HL-60/S4 (cell line): Measurements from ENCODE around the gene SP3.

Experiments
- in situ Hi-C: fragments of 300-500 bp; cut with MboI; formaldehyde crosslinking; loops from 2 replicates; pipeline ENCODE4 v1.14.3; 2022; ENCODE audit warnings: low sequenced_read_pairs

SP3 gene

DNA sequence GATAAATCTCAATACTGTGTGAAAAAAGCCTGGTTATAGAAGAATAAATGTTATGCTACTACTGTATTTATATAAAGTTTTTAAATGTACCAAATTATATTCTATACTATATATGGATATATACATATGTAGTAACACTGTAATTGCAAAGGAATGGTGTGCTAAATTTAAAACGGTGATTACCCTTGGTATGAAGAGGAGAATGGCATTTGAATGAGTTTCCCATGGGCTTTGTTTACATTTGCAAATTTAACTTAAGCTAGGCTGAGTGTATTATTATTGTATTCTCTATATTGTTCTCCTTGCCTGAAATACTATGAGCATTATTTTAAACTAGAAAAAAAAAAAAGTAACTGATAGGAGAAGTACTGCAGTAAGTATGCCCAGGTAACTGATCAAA, 4.7 kb upstream of the SP3 start:
- in situ Hi-C loops: no loop called here

GRCh38 chr2:173968551-173968950, 3.4 kb upstream of the SP3 start:
- in situ Hi-C loops: no loop called here

DNA sequence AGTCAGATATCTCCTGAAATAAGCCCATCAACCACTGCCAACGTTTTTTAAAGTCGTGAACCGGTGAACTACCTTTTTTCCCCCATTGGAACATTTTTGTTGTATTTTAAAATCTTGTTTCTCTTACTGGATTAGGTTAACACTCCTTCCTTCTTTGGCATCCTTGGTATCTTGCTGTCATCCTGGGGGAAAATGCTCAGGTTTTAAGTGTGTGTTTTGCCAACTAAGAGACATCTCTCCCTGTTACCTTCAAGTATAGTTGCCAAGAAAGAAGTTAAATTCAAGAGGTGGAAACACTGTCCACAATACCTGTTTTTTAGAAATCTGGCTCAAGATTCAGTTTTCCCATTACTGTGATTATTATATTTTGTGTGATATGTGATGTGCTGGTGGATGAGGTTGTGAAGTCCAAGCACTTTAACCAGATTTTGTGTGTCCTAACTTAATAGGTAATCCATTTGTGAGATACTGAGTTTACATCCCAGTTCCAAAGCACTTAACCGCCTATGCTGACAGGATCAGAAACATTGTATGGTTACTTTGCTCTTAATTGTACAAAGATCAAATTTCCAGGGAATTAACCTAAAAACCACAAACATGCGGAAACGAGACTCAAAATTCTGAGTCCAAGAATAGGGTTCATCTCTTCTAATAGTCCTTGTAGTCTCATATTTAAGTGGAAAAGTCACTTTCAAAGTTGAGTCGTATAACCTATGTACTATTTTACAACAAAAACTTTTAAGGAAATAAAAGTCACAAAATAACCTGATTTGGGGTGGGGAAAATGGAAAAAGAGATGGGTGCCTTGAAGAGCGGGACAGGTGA, 1.3 kb upstream of the SP3 start:
- in situ Hi-C loops: no loop called here

- in situ Hi-C loops: no loop called here
Measured at GRCh38 chr2:173964565-173965371, 405 bp downstream of the SP3 start.

DNA sequence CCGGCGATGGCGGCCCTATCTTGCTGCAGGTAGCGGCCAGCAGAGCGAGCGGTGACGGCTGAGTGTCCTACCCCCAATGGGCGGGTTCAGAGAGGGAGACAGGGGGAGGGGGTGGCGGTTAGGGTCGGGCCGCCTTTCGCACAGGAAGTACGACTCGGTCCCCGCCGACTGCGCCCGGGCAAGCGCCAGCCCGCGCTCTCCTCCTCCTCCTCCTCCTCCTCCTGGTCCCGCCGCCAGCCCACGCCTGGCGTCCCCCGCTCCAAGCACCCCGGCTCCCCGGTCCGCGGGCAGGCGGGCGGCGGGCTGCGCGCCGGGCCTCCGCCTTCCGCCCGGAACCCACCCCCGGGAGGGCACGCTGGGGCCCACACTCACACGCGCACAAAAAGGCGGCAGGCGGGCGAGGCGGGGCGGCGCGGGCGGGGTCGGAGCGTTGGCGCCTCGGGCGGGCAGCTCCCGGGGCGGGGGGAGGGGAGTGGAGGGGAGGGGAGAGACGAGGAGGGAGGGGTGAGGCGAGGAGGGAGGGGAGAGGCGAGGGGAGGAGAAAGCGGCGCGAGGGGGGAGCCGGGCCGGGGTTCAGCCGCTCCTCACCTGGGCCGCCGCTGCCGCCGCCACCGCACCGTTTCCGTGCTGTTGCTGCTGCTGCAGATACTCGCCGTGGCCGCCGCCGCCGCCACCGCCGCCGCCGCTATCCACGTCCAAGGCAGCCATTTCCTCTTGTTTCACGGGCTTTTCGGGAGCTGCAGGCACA, 1.2 kb downstream of the SP3 start:
- in situ Hi-C loops: no loop called here

- in situ Hi-C loops: no loop called here
Measured at GRCh38 chr2:173963323-173963816, 1.8 kb downstream of the SP3 start.

DNA sequence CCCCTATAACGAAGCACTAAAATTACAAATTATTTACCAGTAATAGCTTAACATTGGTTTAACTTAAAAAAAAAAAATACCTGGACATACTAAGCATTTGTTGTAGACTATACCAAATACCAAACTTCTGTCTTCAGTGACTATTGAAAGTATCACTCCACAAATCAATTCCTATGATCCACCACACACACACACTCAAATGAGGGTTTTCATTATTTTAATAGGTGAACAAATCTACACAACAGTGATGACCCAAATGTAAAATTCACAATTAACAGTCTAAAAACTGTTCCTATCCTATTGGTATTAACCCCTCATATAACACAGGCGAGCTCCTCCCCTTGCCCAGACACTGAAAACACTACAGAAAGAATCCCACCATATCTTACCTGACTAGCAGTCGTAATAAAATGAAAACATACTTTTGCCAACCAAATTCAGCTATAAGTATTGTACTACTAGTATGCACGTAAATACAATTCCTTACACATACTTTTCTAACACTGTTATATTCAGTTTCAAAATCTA, 2.5 kb downstream of the SP3 start:
- in situ Hi-C loops: no loop called here

GRCh38 chr2:173962031-173962430, 3.1 kb downstream of the SP3 start:
- in situ Hi-C loops: no loop called here

DNA sequence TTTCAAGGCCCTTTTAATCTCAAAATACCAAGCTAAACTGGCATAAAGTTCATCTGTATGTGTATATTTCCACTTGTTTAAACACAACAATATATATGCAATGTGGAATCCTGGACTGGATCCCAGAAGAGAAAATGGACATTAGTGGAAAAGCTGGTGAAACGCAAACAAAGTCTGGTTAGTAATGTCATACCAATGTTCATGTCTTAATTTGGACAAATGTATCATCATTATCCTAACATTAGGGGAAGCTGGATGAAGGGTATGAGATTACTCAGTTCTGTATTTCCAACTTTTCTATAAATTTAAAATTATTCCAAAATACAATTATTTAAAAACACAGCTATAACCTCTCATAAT, 3.8 kb downstream of the SP3 start:
- in situ Hi-C loops: no loop called here

- in situ Hi-C loops: no loop called here
Measured at GRCh38 chr2:173959909-173960308, 5.3 kb downstream of the SP3 start.

- in situ Hi-C loops: no loop called here
Measured at GRCh38 chr2:173959358-173959884, 5.8 kb downstream of the SP3 start.

GRCh38 chr2:173958198-173958846, 6.9 kb downstream of the SP3 start:
- in situ Hi-C loops: no loop called here

DNA sequence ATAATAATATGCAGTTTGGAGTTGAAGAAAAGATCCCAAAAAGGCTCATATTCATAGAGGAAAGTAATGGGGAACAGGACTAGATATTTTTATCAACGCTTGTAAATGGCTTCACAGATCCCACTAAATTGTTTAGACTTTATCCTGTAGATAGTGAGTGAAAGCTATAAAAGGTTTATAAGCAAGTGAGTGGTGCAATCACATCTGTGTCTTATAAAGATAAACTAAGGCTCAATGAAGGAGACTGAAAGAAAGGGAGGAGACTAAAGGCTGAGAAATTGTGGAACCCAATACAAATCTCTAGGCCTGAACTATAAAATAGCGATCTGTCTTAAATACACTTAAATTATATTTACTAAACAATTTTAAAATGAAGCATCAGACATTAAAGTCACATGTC, 7.7 kb downstream of the SP3 start:
- in situ Hi-C loops: no loop called here

DNA sequence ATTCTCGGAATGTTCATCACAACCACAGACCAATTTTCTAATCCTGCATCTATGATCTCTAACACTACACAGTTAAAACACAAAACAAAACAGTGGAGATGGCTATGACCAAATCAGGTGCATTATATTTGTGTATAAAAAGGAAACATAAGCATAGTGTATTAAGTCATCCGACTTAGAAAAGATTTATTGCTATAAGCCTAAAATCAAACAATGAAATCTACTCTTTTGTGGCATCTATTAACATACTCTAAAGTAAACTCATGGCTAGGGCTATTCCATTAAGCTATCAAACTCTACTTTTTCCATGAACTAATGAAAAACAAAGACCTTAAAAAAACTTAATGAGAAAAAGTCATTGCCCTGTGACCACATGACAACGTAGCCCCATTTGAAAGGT, 8.7 kb downstream of the SP3 start:
- in situ Hi-C loops: no loop called here

DNA sequence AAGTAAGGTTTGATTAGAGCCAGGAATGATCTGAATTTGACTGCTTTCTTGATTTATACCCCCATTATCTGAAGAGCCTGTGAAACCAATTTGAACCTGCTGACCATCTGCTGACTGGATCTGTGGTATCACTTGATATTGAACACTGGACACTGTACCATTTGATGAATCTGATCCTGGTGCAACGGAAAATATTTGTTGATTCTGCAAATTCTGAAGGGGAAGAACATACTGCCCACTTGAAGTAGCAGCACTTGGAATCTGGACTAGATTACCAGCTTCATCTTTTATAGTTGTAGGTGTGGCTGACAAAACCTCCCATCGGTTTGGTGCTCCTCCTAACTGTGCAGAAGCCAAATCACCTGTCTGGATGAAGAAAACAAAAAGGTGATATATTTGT, 9.3 kb downstream of the SP3 start:
- in situ Hi-C loops: no loop called here

- in situ Hi-C loops: no loop called here
Measured at GRCh38 chr2:173955004-173955403, 10.2 kb downstream of the SP3 start.

- in situ Hi-C loops: no loop called here
Measured at GRCh38 chr2:173953047-173953424, 12.1 kb downstream of the SP3 start.

GRCh38 chr2:173952267-173953046, 12.7 kb downstream of the SP3 start:
- in situ Hi-C loops: no loop called here

- in situ Hi-C loops: no loop called here
Measured at GRCh38 chr2:173948842-173949241, 16.3 kb downstream of the SP3 start.

- in situ Hi-C loops: no loop called here
Measured at GRCh38 chr2:173948198-173948597, 17.0 kb downstream of the SP3 start.
